A549 (cell line): Measurements from ENCODE around the gene KIF5A.

Experiments used
- CTCF ChIP-seq: fragments of >200 bp; sonication (Bioruptor Twin); formaldehyde crosslinking; IDR thresholded peaks from 3 replicates; pipeline ENCODE4 v1.5.1; 2016
- E2F6 ChIP-seq: IDR thresholded peaks from 2 replicates; pipeline ENCODE4 v1.6.1; 2012; ENCODE audit warnings: low read depth, borderline replicate concordance
- EP300 ChIP-seq, 2 experiments: fragments of >200 bp; sonication (Bioruptor Twin); formaldehyde crosslinking; IDR thresholded peaks; 2 replicates in 1 of 2; 3 replicates in 1 of 2; pipeline ENCODE4 v1.6.1; 2016 to 2017
- HDAC2 ChIP-seq: fragments of 200-600 bp; sonication (generic); IDR thresholded peaks from 2 replicates; pipeline ENCODE4 v1.6.1; 2016
- HES2 ChIP-seq: fragments of >200 bp; sonication (Bioruptor Twin); formaldehyde crosslinking; IDR thresholded peaks from 2 replicates; pipeline ENCODE4 v1.6.1; 2016
- JUNB ChIP-seq: fragments of >200 bp; sonication (Bioruptor Twin); formaldehyde crosslinking; IDR thresholded peaks from 2 replicates; pipeline ENCODE4 v1.6.1; 2016
- KDM1A ChIP-seq: fragments of 200-600 bp; sonication (generic); IDR thresholded peaks from 2 replicates; pipeline ENCODE4 v1.6.1; 2016; ENCODE audit warnings: low read depth, mild to moderate bottlenecking
- MAX ChIP-seq: IDR thresholded peaks from 2 replicates; pipeline ENCODE4 v1.6.1; 2012
- NPAS2 ChIP-seq: fragments of 250-450 bp; sonication (Bioruptor Pico); IDR thresholded peaks from 2 replicates; pipeline ENCODE4 v1.8.0; 2022; ENCODE audit warnings: mild to moderate bottlenecking, moderate library complexity, borderline replicate concordance
- PBX3 ChIP-seq: IDR thresholded peaks from 2 replicates; pipeline ENCODE4 v1.6.1; 2012
- POLR2A ChIP-seq: IDR thresholded peaks from 2 replicates; pipeline ENCODE4 v1.6.1; 2012; ENCODE audit warnings: mild to moderate bottlenecking, low read length
- REST ChIP-seq: fragments of 200-600 bp; sonication (generic); IDR thresholded peaks from 2 replicates; pipeline ENCODE4 v1.6.1; 2016; ENCODE audit warnings: antibody characterized with exemption, mild to moderate bottlenecking, moderate library complexity
- TP53 ChIP-seq: fragments of 250-450 bp; sonication (Bioruptor Pico); IDR thresholded peaks from 2 replicates; pipeline ENCODE4 v1.5.0; 2021; ENCODE audit warnings: mild to moderate bottlenecking, moderate library complexity
- USF2 ChIP-seq: fragments of 450-650 bp; IDR thresholded peaks from 2 replicates; pipeline ENCODE4 v1.6.1; 2014; ENCODE audit warnings: antibody characterized with exemption

GRCh38 chr12:57620936-57621496 lies 71.2 kb downstream of the KIF5A start:
- no peak for TF ChIP-seq KDM1A
- TF ChIP-seq CTCF = no peak
- TF ChIP-seq POLR2A = no peak
- no peak for TF ChIP-seq EP300 (IDR thresholded peaks at IDR 0.05)
- TF ChIP-seq REST = no peak
- TF ChIP-seq PBX3 = no peak
- no peak for TF ChIP-seq NPAS2 (CRISPR knock-in tag)
- TF ChIP-seq USF2 = no peak
- no peak; the same call in none of the 2 replicates for TF ChIP-seq MAX
- TF ChIP-seq E2F6 = peak; percentile 48; the same call in 1 of the 2 replicates
- TF ChIP-seq TP53 (CRISPR knock-in tag) = no peak
- no peak for TF ChIP-seq JUNB
- no peak for TF ChIP-seq HDAC2
- TF ChIP-seq HES2 = no peak
